Left ventricle myocardium inferior (tissue), 1 donor: ENCODE data around the gene TRIO. TPM values are rescaled to one million over a fixed set of nuclear protein-coding genes. Genes with fewer than 3 reads are reported as not detected.
A peak's percentile ranks its signal among the peaks of the same experiment; 100 is the strongest.

Experiments
- DNase-seq: peaks from one replicate; pipeline ENCODE4 v3.0.0-alpha.2; 2020
- H3K27ac ChIP-seq: fragments of 200-600 bp; replicated peaks from 2 replicates; pipeline ENCODE4 v1.8.0; 2021
- H3K27me3 ChIP-seq: fragments of 200-600 bp; 2 replicates; pipeline ENCODE4 v1.8.0; 2021; ENCODE audit warnings: low read depth
- H3K36me3 ChIP-seq: fragments of 200-600 bp; 2 replicates; pipeline ENCODE4 v1.8.0; 2021
- H3K4me1 ChIP-seq: fragments of 200-600 bp; 2 replicates; pipeline ENCODE4 v1.8.0; 2021
- H3K4me3 ChIP-seq: fragments of 200-600 bp; 2 replicates; pipeline ENCODE4 v1.8.0; 2021; ENCODE audit warnings: mild to moderate bottlenecking, moderate library complexity
- H3K9me3 ChIP-seq: fragments of 200-600 bp; replicated peaks from 2 replicates; pipeline ENCODE4 v1.8.0; 2021
- CTCF ChIP-seq: fragments of 200-600 bp; IDR thresholded peaks from 2 replicates; pipeline ENCODE4 v1.8.0; 2021; ENCODE audit warnings: antibody characterized with exemption, mild to moderate bottlenecking, borderline replicate concordance
- intact Hi-C: fragments of 100-400 bp; cut with micrococcal nuclease; formaldehyde crosslinking; loops from one replicate; pipeline ENCODE4 v1.11.0; 2022
- total RNA-seq: library from RNA; stranded (reverse); fragmentation: NEBNext Ultra II Directional; extraction: Animal tissue kit (Norgen Biotek cat#: 25700); gene quantifications from one replicate; pipeline ENCODE4 v1.2.1, GENCODE V29; 2021
- donor health status: DM: no; HTN: yes; CAD: no; lungs with severe emphysema.

The TRIO gene
- total RNA-seq, 1 donor from 2014 or later = 52.8 TPM

- intact Hi-C loops = no loop called here
- Histone ChIP-seq H3K4me3 (no peak overlapping the region), H3K36me3 (no peaks in the 10 kb centered on the region), H3K9me3 (peaks cover 7% of the 10 kb centered on the region), H3K4me1 (peaks cover 84% of the 10 kb centered on the region), H3K27ac (no peak overlapping the region), H3K27me3 (no peaks in the 10 kb centered on the region)
- no peak for DNase-seq
- TF ChIP-seq CTCF = no peak
Measured at GRCh38 chr5:14168793-14169262, 25.7 kb downstream of the TRIO start.

- no peak for TF ChIP-seq CTCF
- H3K27me3 ChIP-seq = no peaks in the 10 kb centered on the region
- H3K27ac ChIP-seq = no peak overlapping the region
- no peak for DNase-seq
- H3K4me1 ChIP-seq = peaks cover 78% of the 10 kb centered on the region
- intact Hi-C loops = no loop called here
- no peak overlapping the region for H3K4me3 ChIP-seq
- no peaks in the 10 kb centered on the region for H3K36me3 ChIP-seq
- no peaks in the 10 kb centered on the region for H3K9me3 ChIP-seq
Measured at GRCh38 chr5:14171046-14171445, 27.9 kb downstream of the TRIO start.

- DNase-seq = no peak
- intact Hi-C loops = no loop called here
- no peak for TF ChIP-seq CTCF
- H3K36me3 ChIP-seq = no peaks in the 10 kb centered on the region
- H3K27me3 ChIP-seq = no peaks in the 10 kb centered on the region
- no peak overlapping the region for H3K4me3 ChIP-seq
- H3K4me1 ChIP-seq = peaks cover 73% of the 10 kb centered on the region
- H3K27ac ChIP-seq = no peak overlapping the region
- H3K9me3 ChIP-seq = no peaks in the 10 kb centered on the region
Measured at GRCh38 chr5:14171621-14172020, 28.5 kb downstream of the TRIO start.

GRCh38 chr5:14172149-14172795 lies 29.1 kb downstream of the TRIO start:
- Histone ChIP-seq H3K4me1 (peaks cover 71% of the 10 kb centered on the region), H3K27me3 (no peaks in the 10 kb centered on the region), H3K4me3 (no peak overlapping the region), H3K27ac (no peak overlapping the region), H3K36me3 (no peaks in the 10 kb centered on the region), H3K9me3 (no peaks in the 10 kb centered on the region)
- DNase-seq = no peak
- TF ChIP-seq CTCF = no peak
- intact Hi-C loops = no loop called here

- H3K4me3 ChIP-seq = peak overlapping the region; percentile 5
- no peak for DNase-seq
- no peaks in the 10 kb centered on the region for H3K9me3 ChIP-seq
- H3K27ac ChIP-seq = no peak overlapping the region
- intact Hi-C loops = no loop called here
- no peak for TF ChIP-seq CTCF
- H3K4me1 ChIP-seq = peaks cover 71% of the 10 kb centered on the region
- no peaks in the 10 kb centered on the region for H3K36me3 ChIP-seq
- H3K27me3 ChIP-seq = no peaks in the 10 kb centered on the region
Measured at GRCh38 chr5:14173377-14174229, 30.5 kb downstream of the TRIO start.
